Stimulated activated CD4-positive, alpha-beta T cell treated with anti-CD3 and anti-CD28 coated beads, Interleukin-12 subunit alpha, Interleukin-12 subunit beta, amount 100 ng/mL, for 4 hours (primary cell): Measurements from ENCODE around the gene FMO3.

Source experiments
- DNase-seq: peaks from one replicate; pipeline ENCODE4 v3.0.0-alpha.2; 2020

FMO3 gene

GRCh38 chr1:171117085-171117484 lies 26.4 kb downstream of the FMO3 start:
- no peak for DNase-seq

DNA sequence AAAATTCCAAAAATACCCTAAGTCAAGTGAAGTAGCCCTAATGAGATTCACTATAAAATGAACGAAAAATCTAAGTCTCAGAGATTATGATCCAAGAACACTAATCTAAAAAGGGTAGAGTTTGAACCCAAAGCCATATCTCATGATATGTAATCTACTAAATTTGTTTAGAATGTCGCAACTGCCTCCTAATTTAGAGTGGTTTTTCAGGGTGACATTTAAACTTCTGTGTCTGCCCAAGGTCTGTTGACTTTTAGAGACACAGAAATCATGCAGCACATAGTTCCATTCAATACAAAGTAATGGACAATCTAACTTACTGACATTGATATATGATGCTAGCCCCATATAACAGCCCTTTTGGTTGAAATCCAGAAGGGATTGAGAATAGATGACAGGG lies 28.9 kb downstream of the FMO3 start:
- DNase-seq, result no peak

DNA sequence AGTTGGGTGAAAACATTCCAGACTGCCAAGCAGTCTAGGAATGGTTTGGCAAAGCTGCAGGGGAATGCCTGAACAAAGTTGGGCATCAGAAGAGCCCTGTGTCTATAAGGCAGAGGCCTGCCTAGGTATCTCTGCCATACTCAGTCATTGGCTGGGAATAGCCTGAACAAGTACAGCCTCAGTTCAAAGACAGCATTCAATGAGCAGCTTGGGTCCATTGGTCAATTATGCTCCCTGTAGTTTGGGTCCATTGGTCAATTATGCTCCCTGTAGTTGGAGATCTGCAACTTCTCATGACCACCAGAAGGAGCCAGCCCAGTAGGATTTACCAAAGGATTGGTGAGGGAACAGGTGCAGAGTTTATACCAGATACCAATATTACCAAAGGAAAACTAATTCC lies 31.6 kb downstream of the FMO3 start:
- no peak for DNase-seq

GRCh38 chr1:171122893-171123292 lies 32.2 kb downstream of the FMO3 start:
- DNase-seq, result no peak

- no peak for DNase-seq
These were observed 35.8 kb downstream of the FMO3 start for GRCh38 chr1:171126504-171126903.

- DNase-seq, result no peak
These were observed 36.4 kb downstream of the FMO3 start for GRCh38 chr1:171127099-171127498.

- no peak for DNase-seq
These were observed 36.8 kb downstream of the FMO3 start for GRCh38 chr1:171127501-171127900.

GRCh38 chr1:171128463-171128862 lies 37.8 kb downstream of the FMO3 start:
- no peak for DNase-seq

DNA sequence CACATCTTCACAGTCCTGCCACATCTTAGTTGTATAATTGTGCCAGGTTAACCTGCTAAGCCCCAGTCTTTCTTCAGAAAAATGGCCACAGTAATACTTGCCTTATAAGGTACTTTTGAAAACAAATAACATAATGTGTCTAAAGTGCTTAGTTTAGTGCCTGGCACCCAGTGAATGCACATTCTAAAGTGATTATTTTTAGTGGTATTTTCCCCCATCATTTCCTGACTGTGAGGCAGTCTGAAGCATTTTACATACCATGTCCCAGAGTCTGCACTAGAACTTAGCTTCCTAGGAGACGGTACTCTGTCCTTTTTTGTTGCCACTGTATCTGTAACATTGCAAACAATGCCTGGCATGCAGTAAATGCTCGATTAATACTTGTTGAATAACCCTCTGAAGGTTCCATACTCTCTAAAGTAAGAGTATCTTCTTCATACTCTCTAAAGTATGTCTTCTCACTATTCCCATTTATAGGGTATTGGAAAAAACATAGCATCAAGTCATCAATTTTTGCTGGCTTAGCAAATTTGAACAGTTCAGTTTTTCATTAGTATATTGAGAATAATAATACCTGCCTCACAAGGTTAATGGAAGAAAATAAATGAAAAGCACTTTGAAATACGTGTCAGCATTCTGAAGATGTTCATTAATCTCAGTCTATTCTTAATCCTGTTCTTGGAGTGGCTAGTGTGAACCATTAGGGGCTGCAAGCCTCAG lies 43.7 kb downstream of the FMO3 start:
- no peak for DNase-seq

- DNase-seq, result no peak
These were observed 46.9 kb downstream of the FMO3 start for GRCh38 chr1:171137580-171137979.

DNA sequence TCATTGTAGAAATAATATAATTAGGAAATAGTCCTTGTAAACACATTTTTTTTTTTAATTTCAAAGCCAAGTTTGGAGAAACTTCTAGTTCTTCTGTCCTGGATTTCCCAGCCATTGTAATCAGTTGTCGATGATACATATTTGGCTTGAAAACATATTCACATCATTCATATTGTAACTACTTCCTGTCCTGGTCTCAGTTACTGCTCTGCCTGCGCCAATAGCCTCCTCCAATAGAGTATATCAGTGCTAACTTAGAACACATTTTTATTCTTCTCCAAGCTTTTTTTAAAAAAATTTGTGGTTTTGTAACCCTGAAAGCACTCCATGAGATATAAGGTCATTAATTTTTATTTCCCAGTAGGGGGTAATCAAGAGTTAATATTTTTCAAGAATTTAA lies 48.3 kb downstream of the FMO3 start:
- DNase-seq, result no peak

DNA sequence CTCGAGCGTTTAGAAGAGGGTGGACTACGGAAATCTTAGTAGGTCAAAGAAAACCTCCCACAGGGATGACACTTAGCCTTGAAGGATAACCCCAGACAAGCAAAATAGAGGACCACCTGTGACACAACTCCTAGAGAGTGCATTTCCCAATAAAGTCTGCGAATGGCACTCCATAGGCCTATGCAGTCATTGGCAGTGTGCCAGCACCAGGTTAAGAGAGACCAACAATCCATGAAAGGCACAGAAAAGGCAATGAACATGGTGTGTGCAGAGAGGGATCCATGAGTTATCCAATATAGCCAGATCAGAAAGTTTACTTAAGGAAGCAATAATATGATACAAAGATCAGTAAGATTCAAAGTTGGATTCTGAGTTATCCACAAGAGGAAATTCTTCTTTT lies 49.2 kb downstream of the FMO3 start:
- DNase-seq, result no peak

DNA sequence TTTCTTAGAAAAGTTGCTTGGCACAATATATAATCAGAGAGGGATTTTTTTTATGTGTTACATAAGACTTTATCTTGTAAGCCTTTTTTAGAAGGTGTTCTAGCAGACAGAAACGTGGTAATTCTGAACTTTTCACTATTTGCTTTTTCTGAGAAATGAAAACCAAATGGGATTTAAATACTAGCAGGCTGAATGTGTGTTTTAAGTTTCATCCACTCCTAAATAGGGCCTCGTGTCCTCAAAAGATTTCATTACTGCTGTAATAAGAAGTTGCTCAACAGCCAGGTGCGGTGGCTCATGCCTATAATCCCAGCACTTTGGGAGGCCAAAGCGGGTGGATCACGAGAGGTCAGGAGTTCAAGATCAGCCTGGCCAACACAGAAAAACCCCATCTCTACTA lies 49.7 kb downstream of the FMO3 start:
- no peak for DNase-seq

DNA sequence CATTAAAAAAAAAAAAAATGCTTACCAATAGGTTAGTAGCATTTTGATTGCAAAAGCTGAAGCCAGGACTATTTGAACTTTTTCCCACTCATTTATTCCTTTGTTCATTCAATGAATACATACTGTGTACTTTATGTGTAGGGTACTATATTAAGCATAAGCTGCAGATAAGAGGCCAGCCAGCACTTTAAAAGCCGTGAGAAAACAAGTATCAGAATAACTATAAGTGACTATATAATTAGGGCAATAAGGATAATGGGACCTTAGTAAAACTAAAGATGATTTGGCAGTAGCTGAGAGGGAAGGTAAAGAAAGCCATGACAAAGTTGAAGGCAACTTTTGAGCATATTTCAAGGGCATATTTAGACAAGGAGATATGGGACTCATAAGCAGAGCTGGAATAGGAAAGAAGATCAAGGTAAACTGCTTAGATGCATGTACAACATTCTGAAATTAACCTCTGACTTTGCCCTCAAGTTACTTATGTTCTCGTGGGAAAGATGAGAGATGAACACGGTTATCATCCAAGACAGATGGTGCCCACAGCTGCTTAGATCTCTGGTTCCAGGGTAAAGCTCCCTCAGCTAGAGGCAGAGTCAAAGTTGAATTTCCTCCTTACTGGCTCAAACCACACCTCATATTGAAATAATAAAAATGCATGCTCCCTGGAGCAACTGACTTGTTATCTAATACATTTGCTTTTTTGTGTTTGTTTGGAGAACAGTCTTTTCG lies 50.4 kb downstream of the FMO3 start:
- no peak for DNase-seq

DNA sequence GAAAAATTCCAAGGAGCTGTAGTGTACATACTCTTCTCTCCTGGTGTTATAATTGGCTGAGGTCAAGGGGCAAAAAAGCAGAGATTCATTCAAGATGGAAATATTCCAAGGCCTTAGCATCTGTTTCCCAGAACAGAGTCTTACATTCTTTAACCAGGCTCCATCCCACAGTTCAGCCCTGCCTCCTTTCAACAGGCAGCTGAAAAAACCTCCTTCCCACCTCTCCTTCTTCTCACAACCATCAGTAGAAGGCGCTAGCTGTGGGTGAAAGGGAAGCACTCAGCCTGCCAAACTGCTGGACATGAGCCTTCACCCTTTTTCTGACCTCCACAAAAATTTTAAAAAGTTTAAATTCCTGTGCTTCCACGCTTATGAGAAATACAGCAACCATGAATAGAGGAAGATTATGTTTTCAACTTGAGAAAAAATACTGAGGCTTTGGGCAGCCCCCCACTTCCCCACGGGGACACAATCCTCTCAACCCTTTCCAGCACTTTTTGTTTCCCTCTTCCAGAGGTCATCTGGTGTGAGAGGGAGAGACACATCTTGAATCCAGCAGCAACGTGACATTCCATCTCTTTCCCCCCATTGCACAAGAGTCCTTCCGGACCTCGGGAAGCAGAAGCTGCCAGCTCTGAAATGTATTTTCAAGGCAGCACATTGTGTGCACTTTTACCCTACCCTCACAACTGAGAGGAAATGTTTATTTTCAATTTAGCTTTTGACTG lies 51.1 kb downstream of the FMO3 start:
- DNase-seq, result no peak

DNA sequence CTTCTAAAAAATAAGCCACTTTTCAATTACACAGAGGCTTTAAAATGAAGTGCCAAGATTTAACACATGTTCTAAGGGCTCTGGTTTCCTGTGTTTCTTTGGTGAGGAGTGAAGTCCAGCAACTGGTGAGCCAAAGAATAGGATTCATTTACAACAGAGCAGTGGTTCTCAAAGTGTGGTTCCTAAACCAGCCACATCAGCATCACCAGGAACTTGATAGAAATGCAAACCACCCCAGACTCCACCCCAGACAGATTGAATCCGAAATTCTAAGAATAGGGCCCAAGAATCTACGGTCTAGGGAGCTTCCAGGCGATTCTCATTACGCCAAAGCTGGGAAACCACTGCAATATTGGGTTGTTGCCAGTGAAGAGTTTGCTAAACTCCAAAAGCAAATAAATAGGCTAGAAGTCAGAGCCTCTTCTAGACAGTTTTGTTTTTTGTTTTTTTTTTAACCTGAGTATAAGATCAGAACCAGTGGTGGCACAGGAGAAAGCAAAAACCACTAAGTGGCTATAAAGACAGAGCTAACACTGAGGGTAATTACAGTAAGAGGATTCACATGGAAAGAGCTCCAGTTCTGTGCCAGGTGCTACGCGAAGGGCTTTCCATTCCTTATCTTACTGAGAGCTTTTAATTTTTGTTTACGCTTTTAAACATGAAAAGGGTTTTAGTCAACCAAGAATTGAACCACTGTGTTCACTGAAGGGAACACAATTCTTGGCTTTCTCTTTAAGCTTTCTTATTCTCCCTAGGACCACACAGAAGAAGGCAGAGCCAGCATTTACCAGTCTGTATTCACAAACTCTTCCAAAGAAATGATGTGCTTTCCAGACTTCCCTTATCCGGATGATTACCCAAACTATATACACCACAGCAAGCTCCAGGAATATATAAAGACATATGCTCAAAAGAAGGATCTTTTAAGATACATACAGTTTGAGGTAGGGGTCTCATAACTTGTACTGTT lies 52.0 kb downstream of the FMO3 start:
- DNase-seq, result no peak

- DNase-seq, result no peak
These were observed 59.5 kb downstream of the FMO3 start for GRCh38 chr1:171150156-171150555.

DNA sequence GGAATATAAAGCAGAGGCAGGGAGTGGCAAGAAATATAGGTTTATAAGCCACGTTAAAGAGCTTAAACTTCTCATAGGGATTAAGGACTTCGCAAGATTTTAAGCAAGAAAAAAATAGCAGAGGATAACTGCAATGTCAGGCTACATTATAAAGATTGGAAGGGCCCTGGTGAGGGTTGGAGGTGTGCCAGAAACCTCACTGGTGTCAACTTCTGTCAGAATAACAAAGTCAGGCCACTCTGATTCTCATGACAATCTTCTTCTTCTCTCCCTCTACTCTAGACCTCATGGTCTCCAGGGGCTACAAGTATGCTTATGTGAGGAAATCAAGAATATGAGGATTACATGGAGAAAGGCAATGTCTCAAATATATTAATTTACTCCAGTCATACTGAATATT lies 61.8 kb downstream of the FMO3 start:
- no peak for DNase-seq

DNA sequence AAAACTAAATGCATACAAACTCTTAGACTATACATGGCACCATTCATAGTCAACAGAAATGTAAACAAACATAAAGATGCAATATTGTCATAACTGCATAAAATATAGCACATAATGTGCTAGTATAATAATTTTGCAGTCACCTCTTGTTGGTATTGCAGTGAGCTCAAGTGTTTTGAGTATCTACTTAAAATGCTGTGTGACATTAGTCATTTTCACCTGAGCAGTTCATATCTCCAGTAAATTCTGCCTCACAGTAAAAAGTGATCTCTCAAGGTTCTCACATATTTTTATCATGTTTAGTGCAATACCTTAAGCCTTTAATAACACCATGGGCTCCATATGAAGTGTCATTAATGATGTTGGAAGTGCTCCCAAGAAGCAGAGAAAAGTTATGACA lies 64.8 kb downstream of the FMO3 start:
- no peak for DNase-seq

DNA sequence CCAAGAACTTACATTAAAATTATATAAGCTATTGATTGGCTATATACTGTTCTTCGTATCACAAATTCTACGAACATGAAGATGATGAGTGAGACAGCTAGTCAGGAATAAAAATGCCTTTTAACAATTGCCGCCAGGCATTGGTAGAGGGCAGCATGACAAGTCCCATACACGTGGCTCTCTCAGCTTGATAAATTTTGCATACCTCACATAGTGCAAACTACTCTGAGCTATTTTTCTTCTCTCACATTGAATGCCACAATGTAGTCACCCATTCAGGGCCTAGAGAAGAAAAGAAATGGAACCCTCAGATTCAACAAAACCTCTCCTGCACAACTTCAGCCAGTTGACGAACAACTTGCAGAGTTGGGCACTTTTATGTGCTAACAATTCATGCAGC lies 67.4 kb downstream of the FMO3 start:
- no peak for DNase-seq

DNA sequence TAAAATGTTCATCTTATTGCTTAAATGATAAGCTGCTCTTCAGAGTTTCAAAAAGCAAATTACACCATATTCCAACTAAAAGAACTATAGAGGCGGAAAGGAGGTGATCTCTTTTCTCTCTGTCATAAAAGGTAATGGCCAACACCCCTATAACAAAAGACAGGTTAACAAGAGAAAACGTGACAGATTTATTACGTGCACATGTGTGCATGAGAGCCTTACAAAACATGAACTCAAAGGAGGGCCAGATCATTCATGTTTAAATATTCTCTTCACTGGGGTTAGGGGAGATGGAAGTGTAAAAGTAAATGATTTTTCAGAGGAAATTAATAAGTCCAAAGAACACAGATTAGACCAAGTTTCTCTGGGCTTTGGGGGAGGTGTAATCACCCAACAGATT lies 67.8 kb downstream of the FMO3 start:
- no peak for DNase-seq

GRCh38 chr1:171159148-171159547 lies 68.4 kb downstream of the FMO3 start:
- DNase-seq, result no peak

- DNase-seq, result no peak
These were observed 69.5 kb downstream of the FMO3 start for GRCh38 chr1:171160211-171160610.
